ENCODE results near the gene RRAD.

DNA sequence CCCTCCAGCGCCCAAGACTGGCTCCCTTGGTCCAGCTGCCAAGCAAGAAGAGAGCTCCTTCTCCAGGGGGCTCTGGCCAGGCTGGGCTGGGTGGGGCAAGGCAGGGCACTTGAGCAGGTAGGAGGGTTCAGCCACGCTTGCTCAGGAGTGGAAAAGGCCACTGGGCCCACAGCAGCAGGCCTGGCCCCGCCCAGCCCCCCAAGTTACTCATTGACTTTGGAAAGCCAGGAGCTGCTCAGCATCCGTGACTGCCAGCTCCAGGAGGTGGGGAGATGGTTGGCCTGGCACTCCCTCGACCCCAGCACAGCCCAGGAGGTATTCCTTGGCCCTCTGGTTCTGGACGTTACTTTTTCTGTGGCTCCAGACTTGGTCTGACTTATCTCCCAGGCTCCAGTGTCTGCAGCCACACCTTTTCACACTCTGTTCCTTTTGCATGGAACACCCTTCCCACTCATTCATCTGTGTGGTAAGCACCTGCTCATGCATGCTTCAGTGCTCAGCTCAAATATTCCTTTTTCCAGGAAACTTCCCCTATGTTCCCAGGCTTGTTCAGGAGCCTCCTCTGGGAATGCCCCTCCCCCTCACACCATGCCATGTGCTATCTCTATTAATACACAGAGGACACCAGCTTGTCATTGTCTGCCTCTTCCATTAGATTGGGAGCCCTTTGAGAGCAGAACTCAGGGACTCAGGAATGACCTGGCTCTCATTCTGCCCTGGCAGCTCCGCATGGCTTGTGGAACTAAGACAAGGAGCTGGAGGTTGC is 6.3 kb downstream of the RRAD start, which contains the start of gene CDH16:
- TF ChIP-seq, protein P1, sequence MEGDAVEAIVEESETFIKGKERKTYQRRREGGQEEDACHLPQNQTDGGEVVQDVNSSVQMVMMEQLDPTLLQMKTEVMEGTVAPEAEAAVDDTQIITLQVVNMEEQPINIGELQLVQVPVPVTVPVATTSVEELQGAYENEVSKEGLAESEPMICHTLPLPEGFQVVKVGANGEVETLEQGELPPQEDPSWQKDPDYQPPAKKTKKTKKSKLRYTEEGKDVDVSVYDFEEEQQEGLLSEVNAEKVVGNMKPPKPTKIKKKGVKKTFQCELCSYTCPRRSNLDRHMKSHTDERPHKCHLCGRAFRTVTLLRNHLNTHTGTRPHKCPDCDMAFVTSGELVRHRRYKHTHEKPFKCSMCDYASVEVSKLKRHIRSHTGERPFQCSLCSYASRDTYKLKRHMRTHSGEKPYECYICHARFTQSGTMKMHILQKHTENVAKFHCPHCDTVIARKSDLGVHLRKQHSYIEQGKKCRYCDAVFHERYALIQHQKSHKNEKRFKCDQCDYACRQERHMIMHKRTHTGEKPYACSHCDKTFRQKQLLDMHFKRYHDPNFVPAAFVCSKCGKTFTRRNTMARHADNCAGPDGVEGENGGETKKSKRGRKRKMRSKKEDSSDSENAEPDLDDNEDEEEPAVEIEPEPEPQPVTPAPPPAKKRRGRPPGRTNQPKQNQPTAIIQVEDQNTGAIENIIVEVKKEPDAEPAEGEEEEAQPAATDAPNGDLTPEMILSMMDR (IDR thresholded peaks at IDR 0.05; ENCODE audit: borderline replicate concordance, extremely low read depth, low read length, poor library complexity, severe bottlenecking) = no peak
- TF ChIP-seq EZH2 (IDR thresholded peaks at IDR 0.05; ENCODE audit: borderline replicate concordance, low read depth, low read length, severe bottlenecking) = no peak
